Rectal smooth muscle tissue (tissue), 1 donor: ENCODE data around the gene PYROXD2.

Experiments used
- H3K27ac ChIP-seq: one replicate; pipeline ENCODE4 v1.7.0; 2013; ENCODE audit warnings: low read depth, low read length, inconsistent platforms
- H3K27me3 ChIP-seq: one replicate; pipeline ENCODE4 v1.7.0; 2013; ENCODE audit warnings: low read length; ENCODE audit not compliant: control insufficient read depth, insufficient read depth
- H3K36me3 ChIP-seq: one replicate; pipeline ENCODE4 v1.7.0; 2013; ENCODE audit warnings: low read length; ENCODE audit not compliant: control insufficient read depth, insufficient read depth
- H3K4me1 ChIP-seq: one replicate; pipeline ENCODE4 v1.7.0; 2013; ENCODE audit warnings: low read length; ENCODE audit not compliant: control insufficient read depth, insufficient read depth
- H3K4me3 ChIP-seq: one replicate; pipeline ENCODE4 v1.7.0; 2013; ENCODE audit warnings: low read length
- H3K9ac ChIP-seq: one replicate; pipeline ENCODE4 v1.7.0; 2013; ENCODE audit warnings: low read length

The PYROXD2 gene

DNA sequence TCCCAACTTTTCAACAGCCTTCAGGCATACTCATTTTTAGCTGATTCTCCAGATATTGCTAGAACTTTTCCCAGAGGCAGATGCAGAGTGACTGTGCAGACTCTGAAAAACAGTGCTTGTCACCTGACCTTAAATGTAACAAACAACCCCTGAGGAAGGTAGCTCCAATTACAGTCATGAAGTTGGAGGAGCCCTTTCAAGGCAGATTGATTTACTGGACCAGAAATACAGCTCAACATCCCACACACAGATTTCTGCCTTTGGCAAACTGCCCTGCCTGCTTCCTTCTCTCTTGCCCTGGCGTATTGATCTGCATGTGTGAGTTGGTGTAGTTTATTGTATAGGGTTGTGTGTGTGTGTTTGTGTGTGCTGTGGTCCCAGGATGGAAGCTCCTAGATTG is 38.5 kb downstream of the PYROXD2 start:
- no peak overlapping the region for H3K27ac ChIP-seq
- H3K4me1 ChIP-seq: peaks cover 3% of the 10 kb centered on the region
- no peaks in the 10 kb centered on the region for H3K36me3 ChIP-seq
- no peak overlapping the region for H3K9ac ChIP-seq
- H3K27me3 ChIP-seq: no peaks in the 10 kb centered on the region
- H3K4me3 ChIP-seq: no peak overlapping the region

DNA sequence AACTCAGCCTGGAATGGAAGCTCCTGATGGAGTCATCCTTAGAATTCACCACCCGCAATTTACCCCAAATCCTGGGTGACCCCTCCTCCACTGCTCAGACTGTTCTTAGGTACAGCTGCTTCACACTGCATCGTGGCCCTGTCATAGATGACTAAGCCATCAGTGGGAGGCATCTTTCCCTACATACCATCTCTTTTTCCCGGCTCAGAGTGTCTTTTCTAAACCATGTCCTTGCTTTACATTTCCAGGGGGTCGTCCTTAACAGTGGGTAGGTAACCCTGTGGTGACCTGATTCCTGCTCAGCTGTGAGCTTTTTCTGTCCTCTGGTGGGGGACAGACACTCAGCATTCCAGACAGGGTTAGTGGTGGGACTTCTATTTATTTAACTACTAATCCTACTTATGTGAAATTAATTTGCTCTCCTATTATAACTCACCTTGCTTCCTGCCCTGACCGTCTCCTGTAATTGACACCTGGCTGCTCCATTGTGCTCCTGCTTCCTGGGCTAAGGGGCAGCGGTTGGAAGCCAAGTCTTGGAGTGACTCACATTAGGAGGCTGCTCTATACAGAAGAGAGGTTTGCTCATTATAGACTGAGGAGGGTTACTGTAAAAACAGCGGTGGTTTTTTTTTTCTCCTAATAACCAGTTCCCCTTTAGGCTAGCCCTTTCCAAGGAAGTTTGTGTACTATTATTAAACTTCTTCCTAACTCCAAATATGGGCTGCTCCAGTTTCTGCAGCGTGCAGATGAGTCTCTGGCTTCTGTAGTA is 40.6 kb downstream of the PYROXD2 start:
- Histone ChIP-seq H3K36me3 (no peaks in the 10 kb centered on the region), H3K9ac (no peak overlapping the region), H3K27ac (no peak overlapping the region), H3K27me3 (no peaks in the 10 kb centered on the region), H3K4me3 (no peak overlapping the region), H3K4me1 (peaks cover 3% of the 10 kb centered on the region)

DNA sequence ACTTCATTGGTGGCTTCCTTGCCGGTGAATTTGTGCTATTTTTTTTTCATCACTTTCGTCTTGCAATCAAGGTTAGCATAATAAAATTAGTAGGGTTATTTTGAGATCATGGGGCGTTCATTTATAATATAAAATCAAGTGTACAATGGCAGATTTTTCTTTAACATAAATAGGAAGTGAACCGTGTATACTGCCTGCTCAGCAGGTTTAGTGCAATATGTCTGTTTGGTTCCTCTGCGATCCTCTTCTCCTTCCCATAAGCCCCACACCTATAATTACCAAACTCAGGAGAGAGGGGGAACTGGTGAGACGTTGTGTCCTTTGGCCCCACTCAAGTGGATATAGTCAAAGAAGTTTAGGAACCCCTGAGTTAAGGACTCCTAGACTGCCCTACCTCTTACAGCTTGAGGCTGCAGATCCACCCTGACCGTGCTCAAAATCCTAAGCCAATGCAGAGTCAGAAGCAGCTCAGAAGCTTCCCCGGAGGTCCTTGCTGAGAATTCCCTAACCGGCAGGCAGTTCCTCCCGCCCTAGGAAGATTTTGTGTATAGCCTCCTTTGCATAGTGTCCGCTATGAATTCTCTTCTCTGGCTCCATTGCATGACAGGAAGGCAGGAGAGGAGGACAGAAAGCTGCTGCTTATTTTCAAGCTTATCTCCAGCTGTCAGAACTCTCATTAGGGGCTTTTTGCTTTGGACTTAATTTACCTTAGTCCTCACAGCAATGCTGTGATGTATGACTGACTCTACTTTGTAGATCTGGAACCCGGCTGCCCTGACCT is 41.5 kb downstream of the PYROXD2 start:
- Histone ChIP-seq H3K27ac (no peak overlapping the region), H3K27me3 (no peaks in the 10 kb centered on the region), H3K4me1 (peaks cover 3% of the 10 kb centered on the region), H3K4me3 (no peak overlapping the region), H3K9ac (no peak overlapping the region), H3K36me3 (no peaks in the 10 kb centered on the region)

DNA sequence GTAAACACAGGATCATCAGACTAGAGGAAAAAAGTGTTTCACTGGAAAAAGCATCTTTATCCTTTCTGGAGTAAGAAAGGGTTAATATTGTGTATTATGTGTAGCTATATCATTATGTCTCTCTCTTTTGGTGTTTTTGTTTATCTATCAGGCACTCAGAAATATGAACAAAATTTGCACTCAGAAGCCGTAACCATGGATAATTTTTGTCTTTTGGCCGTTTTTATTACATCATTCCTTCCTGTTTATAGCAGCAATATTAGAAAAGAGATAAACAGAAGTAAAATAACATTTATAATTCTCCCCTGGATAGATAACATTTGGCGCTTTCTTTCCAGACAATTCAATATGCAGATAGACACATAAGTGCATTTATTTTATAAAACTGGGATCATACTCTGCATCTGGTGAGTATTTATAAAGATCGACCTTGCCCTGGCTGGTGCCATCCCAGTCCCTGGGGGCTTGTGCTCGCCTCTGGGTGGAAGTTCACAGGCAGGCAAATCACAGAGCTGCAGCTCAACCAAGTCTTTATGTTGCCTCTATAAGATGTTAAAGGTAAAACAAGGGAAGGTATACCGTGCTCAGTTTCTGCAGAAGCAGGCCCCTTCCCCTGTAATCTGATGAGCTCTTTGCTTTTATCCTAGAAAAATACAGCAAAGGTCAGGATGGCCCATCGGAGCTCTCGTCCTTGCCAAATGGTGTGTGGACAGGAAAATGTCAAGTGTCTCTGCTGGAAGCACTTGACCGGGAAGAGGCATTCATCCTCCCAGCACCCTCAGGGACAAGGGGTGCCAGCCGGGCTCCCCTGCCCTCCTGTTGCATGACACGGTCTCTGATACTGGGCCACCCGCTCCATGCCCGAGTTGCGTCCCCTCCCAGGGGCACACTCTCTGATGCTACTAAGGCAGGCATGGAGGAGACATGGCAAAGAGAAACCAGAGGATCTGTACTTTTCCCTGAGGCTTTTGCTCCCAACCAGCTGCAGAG is 43.9 kb downstream of the PYROXD2 start:
- H3K36me3 ChIP-seq: no peaks in the 10 kb centered on the region
- H3K4me3 ChIP-seq: no peak overlapping the region
- H3K9ac ChIP-seq: no peak overlapping the region
- peaks cover 3% of the 10 kb centered on the region for H3K4me1 ChIP-seq
- no peaks in the 10 kb centered on the region for H3K27me3 ChIP-seq
- H3K27ac ChIP-seq: no peak overlapping the region

DNA sequence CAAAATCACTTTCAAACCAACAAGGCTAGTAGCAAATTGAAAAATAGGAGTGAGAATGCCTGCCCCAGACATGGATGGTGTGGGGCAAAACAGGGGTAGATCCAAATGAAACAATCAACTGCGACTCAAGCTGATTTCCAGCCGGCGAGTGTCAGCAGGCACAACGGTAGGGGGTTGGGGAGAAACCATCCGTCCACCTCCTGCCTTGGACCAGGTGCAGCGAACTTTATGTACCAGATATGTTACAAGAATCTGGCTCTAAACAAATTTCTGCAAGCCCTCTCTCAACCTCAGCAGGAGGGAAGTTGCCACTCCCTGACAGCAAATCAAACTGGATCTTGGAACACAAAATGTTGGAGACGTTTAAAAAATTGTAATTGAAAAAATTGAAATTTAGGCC is 45.2 kb downstream of the PYROXD2 start:
- H3K27ac ChIP-seq: no peak overlapping the region
- no peak overlapping the region for H3K4me3 ChIP-seq
- H3K9ac ChIP-seq: no peak overlapping the region
- H3K27me3 ChIP-seq: no peaks in the 10 kb centered on the region
- H3K36me3 ChIP-seq: no peaks in the 10 kb centered on the region
- H3K4me1 ChIP-seq: peaks cover 3% of the 10 kb centered on the region

DNA sequence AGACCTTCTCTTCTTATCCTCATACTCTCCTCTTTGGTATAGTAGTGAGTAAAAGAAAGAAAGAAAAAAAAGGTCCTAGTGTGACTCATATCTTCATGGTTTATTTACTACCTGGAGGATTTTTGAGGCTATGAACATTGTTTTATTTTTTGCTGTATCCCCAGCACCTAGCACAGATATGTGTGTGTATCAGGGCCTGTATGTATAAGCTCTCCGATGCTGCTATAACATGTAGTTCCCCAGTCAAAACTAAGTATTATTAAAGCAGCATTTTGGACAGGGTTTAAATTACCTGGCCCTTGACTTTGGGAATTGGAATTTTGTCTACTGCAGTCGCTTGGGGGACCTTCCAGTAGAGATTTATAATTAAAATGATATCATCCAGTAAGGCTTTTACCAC is 46.3 kb downstream of the PYROXD2 start:
- no peaks in the 10 kb centered on the region for H3K4me1 ChIP-seq

DNA sequence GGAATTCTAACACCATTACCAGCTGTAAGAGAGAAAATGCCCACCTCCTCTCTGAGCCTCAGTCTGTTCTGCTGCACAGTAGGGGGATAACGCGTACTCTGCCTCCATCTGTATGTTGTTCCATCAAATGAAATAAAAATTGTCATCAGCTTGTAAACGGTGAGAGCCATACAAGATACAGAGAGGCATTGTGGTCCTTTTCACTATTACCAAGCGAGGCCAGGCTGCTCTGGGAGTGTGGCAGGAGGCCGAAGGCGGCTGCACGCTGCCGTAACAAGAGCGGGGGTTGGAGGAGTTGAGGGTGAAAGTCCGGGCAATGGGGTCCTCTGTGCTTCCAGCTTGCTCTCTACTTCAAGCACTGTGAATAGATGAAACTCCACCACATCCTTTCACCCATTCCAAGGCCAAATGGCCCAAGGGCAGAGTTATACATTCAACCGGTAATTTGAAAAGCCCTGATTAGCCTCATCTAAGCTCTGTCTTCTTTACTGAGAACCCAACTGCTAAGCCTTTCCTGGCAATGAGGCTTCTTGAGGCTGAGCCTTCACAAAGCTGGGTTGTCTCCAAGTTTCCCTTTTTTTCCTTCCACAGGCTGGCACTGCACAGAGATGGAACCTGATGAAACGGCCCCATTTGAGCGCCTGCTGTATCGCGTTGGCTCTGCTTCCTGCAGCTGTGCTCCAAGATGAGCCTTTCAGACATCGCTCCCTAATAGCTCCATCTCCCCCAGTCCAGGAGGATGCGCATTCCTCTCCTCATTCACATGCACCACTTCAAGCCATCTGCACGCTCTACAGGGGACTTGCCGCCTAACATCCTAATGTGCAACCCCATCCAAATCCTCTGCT is 47.2 kb downstream of the PYROXD2 start:
- no peak overlapping the region for H3K27ac ChIP-seq
- no peaks in the 10 kb centered on the region for H3K36me3 ChIP-seq
- H3K4me3 ChIP-seq: no peak overlapping the region
- no peaks in the 10 kb centered on the region for H3K4me1 ChIP-seq
- H3K9ac ChIP-seq: no peak overlapping the region
- H3K27me3 ChIP-seq: no peaks in the 10 kb centered on the region

More for the DNA sequence above, 46.3 kb downstream of the PYROXD2 start:
- no peak overlapping the region for H3K9ac ChIP-seq
- H3K27me3 ChIP-seq: no peaks in the 10 kb centered on the region
- no peaks in the 10 kb centered on the region for H3K36me3 ChIP-seq
- no peak overlapping the region for H3K4me3 ChIP-seq
- no peak overlapping the region for H3K27ac ChIP-seq

DNA sequence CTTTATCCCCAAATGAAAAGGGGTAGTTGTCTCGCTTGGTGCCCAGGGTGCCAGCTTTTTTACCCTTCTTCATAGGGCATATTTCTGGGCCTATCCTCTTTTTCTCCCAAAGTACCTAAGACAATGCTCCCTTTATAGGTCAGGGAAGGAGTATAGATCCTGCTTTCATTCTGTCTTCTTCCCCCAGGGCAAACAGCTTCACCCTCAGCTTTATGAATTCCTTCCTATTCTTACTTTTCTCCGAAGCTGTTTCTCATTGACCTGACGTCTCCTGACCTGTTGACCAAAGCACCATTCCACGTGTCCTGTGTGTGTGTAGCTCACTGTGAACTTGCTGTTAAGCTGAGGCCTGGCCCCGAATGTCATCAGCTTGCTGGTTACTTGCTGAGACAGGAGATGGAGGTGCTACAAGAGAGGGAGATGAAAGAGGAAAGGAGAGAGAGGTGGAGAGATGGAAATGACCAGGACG is 48.9 kb downstream of the PYROXD2 start:
- H3K27ac ChIP-seq: no peak overlapping the region
- H3K4me1 ChIP-seq: no peaks in the 10 kb centered on the region
- no peak overlapping the region for H3K9ac ChIP-seq
- H3K4me3 ChIP-seq: no peak overlapping the region
- H3K27me3 ChIP-seq: no peaks in the 10 kb centered on the region
- no peaks in the 10 kb centered on the region for H3K36me3 ChIP-seq

DNA sequence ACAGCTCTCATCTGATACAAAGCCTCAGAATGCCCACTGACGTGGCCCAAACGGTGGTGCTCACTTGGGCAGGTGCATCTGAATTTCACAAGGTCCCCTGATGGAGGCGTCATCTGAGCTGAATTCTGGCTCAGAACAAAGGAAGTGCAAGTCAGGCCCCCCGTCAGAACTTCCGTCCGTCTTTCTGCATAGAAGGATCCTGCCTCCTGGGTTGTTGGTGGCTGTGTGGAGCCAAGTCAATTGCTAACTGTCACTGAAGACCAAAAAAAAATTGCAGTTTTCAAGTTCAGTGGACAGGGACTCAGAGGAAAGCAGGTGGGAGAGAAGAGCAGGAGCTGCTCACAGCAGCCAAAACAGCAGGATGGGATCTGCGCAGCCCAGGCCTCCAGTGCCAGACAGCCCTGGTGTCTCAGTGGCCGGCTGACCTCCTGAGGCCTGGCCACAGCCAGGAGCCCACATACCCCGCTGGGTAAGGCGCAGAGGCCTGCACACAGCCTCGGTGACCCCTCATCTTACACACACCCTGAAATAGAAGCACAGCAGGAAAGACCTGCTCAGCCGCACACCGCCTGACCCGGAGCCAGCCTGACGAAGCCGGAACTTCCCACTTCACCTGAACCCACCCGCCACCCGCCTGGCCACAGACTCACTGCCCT is 49.4 kb downstream of the PYROXD2 start:
- Histone ChIP-seq H3K9ac (no peak overlapping the region), H3K27ac (no peak overlapping the region), H3K4me3 (no peak overlapping the region), H3K4me1 (no peaks in the 10 kb centered on the region), H3K36me3 (no peaks in the 10 kb centered on the region), H3K27me3 (no peaks in the 10 kb centered on the region)

DNA sequence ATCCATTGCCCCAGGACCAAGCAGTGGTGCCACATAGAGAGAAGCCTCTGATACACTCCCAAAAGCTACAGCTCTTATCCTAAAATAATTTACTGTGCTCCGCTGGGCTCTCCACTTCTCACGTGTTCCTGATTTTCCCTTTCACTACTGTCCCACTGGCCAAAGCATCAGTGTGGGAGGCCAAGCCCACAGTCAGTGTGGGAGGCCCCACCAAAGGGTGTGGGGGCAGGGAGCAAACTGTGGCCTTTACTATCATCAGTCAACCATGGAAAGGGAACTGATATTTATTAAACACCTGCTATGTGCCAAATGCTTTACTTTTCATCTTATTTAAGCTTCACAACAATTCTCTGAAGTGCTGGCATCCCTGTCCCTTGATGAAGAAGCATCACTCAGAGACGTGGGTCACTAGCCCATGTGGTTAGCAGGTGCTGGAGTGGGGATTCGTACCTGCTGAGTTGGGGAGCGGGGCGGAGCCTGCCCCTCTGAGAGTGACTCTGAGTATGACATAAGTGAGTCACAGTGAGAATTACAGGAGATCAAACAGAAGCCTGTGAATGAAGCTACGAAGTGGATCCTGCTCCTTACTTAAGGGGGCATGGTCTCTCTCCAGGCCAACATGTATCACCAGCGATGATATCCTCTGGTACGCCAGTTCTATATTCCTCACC is 50.4 kb downstream of the PYROXD2 start:
- no peak overlapping the region for H3K27ac ChIP-seq
- no peak overlapping the region for H3K4me3 ChIP-seq
- H3K27me3 ChIP-seq: no peaks in the 10 kb centered on the region
- H3K36me3 ChIP-seq: no peaks in the 10 kb centered on the region
- H3K4me1 ChIP-seq: no peaks in the 10 kb centered on the region
- H3K9ac ChIP-seq: no peak overlapping the region

DNA sequence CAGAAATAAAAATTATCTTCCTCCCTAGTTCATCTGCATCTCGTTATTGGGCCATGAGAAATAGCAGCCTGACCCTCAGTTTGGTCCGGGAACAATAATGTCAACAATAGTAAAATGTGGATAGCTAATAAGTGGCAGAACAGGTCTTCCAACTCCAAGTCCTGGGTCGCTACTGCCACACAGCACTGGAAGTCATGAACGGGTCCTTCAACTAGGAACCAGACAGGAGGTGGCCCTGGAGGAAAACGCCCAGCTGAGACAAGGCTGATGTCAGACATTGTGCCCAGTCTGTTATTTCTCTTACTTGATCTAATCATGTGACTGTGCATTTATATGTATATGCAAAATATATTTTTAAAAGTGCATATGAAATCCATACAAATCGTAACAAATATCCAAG is 51.8 kb downstream of the PYROXD2 start:
- H3K9ac ChIP-seq: no peak overlapping the region
- no peaks in the 10 kb centered on the region for H3K36me3 ChIP-seq
- H3K27me3 ChIP-seq: no peaks in the 10 kb centered on the region
- H3K4me1 ChIP-seq: no peaks in the 10 kb centered on the region
- H3K4me3 ChIP-seq: no peak overlapping the region
- H3K27ac ChIP-seq: no peak overlapping the region
